HG02970 (cell line): ENCODE measurements around the gene OBSCN.

Source experiments
- ATAC-seq: cut with Tn5 transposase; IDR thresholded peaks from one replicate; pipeline ENCODE4 v1.9.1; 2021; ENCODE audit warnings: mild to moderate bottlenecking, moderate library complexity, moderate number of reproducible peaks; ENCODE audit not compliant: unreplicated experiment, low FRiP score

The OBSCN gene

DNA sequence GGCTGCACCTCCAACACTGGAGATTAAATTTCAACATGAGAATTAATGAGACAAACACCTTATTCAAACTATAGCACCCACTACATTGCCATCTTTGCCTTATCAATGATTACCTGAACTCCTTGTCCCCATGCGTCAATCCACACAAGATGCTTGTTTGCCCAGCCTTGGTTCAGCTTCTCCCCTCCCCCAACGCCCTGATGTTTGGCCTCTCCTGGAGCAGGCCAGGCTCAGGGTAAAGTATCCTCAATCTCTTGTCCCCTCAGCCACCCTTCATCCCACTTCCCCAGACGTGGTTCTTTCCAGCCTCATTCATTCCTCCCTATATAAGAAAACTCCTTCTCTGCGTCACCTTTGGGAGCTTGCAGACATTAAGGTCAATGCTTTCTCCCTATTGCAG is 220.6 kb downstream of the OBSCN start:
- ATAC-seq, result no peak
